ENCODE data around the gene ABCG1.

The ABCG1 gene

GRCh38 chr21:42331660-42332059, 112.7 kb downstream of the ABCG1 start:
- no peak for DNase-seq

- no peak for DNase-seq
Observed at GRCh38 chr21:42332557-42333317, 113.8 kb downstream of the ABCG1 start.

- no peak for DNase-seq
Observed at GRCh38 chr21:42336054-42336453, 117.1 kb downstream of the ABCG1 start.

GRCh38 chr21:42337276-42337675, 118.3 kb downstream of the ABCG1 start:
- no peak for DNase-seq

GRCh38 chr21:42337830-42338728, 119.1 kb downstream of the ABCG1 start:
- no peak for DNase-seq

- no peak for DNase-seq
Observed at GRCh38 chr21:42338729-42339715, 120.1 kb downstream of the ABCG1 start.

GRCh38 chr21:42340187-42341050, 121.5 kb downstream of the ABCG1 start:
- no peak for DNase-seq

GRCh38 chr21:42341776-42342542, 123.0 kb downstream of the ABCG1 start:
- no peak for DNase-seq

- no peak for DNase-seq
Observed at GRCh38 chr21:42343101-42343500, 124.2 kb downstream of the ABCG1 start.

- no peak for DNase-seq
Observed at GRCh38 chr21:42343556-42343955, 124.6 kb downstream of the ABCG1 start.

- DNase-seq: no peak
Observed at GRCh38 chr21:42343963-42344510, 125.1 kb downstream of the ABCG1 start.

- DNase-seq: no peak
Observed at GRCh38 chr21:42344631-42345030, 125.7 kb downstream of the ABCG1 start.

GRCh38 chr21:42346441-42346840, 127.5 kb downstream of the ABCG1 start:
- DNase-seq: no peak
